Right renal pelvis (tissue), 4 donors: ENCODE data around the gene ARPC2. TPM values are rescaled to one million over a fixed set of nuclear protein-coding genes. Genes with fewer than 3 reads are reported as not detected.
A peak's percentile ranks its signal among the peaks of the same experiment; 100 is the strongest.

Experiments used
- DNase-seq, 4 donors: peaks; one replicate each; pipeline ENCODE4 v3.0.0-alpha.2; 2013; ENCODE audit warnings: low read depth in 4 of 4, low spot score in 3 of 4, missing footprints in 1 of 4
- polyA plus RNA-seq, 4 donors: library from polyadenylated mRNA; unstranded; fragments of 120-200 nt; gene quantifications; one replicate each; pipeline ENCODE4 v1.2.1, GENCODE V29; 2013; ENCODE audit not compliant: insufficient read length in 4 of 4

Gene ARPC2
- polyA plus RNA-seq, 4 donors, result 246 to 268 (median 258) TPM

GRCh38 chr2:218285604-218286003 is 68.6 kb downstream of the ARPC2 start:
- DNase-seq, result no peak

GRCh38 chr2:218286570-218287459 is 69.8 kb downstream of the ARPC2 start:
- DNase-seq, result no peak

GRCh38 chr2:218289639-218290315 is 72.8 kb downstream of the ARPC2 start:
- no peak for DNase-seq

GRCh38 chr2:218290316-218291261 is 73.6 kb downstream of the ARPC2 start:
- DNase-seq, result no peak

GRCh38 chr2:218291318-218292047 is 74.5 kb downstream of the ARPC2 start:
- no peak for DNase-seq

GRCh38 chr2:218292048-218293014 is 75.3 kb downstream of the ARPC2 start, which contains the start of gene TMBIM1:
Gene TMBIM1 (minus strand): TSS chr2:218292503. CDS start chr2:218282141, 10,362 bp downstream.
- peak in 1 of 4 donors; percentile 59 for DNase-seq

- DNase-seq, result no peak
Measured at GRCh38 chr2:218293715-218294429, 76.9 kb downstream of the ARPC2 start.

- no peak for DNase-seq
Measured at GRCh38 chr2:218294430-218295022, 77.5 kb downstream of the ARPC2 start.

GRCh38 chr2:218295029-218295428 is 78.0 kb downstream of the ARPC2 start:
- no peak for DNase-seq

GRCh38 chr2:218296200-218296599 is 79.2 kb downstream of the ARPC2 start:
- no peak for DNase-seq

GRCh38 chr2:218296847-218297246 is 79.9 kb downstream of the ARPC2 start:
- no peak for DNase-seq

GRCh38 chr2:218298314-218298875 is 81.4 kb downstream of the ARPC2 start:
- no peak for DNase-seq

GRCh38 chr2:218300141-218300540 is 83.2 kb downstream of the ARPC2 start:
- DNase-seq, result no peak

- peak; percentile 86 to 91 (median 88) for DNase-seq
Measured at GRCh38 chr2:218301176-218301819, 84.3 kb downstream of the ARPC2 start.
